ENCODE data around the gene PRSS36. TPM values are rescaled to one million over a fixed set of nuclear protein-coding genes. Genes with fewer than 3 reads are reported as not detected.
"Not testable (repeated sequence)": the region's sequence is repeated elsewhere in the genome, so short reads cannot be mapped to it uniquely, and the experiment has no call there.

The PRSS36 gene
- total RNA-seq, 1 donor from 2014 or later = 0.33 TPM

DNA sequence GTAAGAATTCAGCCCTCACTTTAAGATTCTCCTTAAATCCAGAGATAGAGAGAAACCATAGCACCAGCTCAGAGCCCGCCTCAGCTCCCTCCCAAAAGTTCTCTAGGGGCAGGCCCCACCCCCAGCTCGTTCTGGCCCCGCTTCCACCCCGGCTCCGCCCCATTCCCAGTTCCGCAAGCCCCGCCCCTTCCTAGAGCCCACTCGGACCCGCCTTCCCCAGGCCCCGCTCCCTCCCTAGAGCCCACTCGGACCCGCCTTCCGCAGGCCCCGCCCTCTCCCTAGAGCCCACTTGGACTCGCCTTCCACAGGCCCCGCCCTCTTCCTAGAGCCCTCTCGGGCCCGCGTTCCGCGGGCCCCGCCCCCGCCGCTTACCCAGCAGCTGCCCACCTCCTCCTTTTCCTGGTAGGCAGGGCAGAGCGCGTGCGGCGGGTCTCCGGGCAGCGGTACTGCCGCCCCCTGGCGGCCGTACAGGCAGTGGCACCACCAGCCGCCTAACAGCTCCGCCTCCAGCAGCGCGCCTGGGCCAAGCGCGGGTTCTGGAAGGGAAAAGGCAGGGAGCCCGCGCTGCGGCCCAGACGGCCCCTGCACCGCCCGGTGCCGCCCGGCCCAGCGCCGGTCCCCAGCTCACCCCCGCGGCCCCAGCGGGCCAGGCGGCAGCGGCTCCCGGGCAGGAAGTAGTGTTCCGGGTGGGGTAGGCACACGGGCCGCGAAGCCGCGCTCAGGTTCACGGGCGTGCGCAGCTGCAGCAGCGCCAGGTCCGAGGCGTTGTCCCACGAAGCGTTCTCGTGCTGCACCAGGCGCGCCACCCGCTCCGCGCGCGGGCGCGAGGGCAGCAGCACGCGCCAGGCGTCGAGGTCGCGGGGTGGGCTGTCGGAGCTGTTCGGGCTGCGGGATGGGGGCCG lies 7.5 kb downstream of the PRSS36 start:
- no peaks in the 10 kb centered on the region for H3K27me3 Mint-ChIP-seq
- intact Hi-C loops (cut with micrococcal nuclease) = loop anchor here (1.0 to 5.0 kb wide), 11 partner anchors 25 to 317 kb away; partner anchors contain the start of genes ARMC5, BCKDK, FBXL19 and FUS
- DNase-seq = peak; percentile 99
- H3K36me3 Mint-ChIP-seq (ENCODE audit: low read depth) = no peaks in the 10 kb centered on the region
- no peaks in the 10 kb centered on the region for H3K9me3 Mint-ChIP-seq
- H3K27ac Mint-ChIP-seq = peak overlapping the region; percentile 82
- H3K4me3 Mint-ChIP-seq = peak overlapping the region; percentile 69
- H3K4me1 Mint-ChIP-seq = peaks cover 8% of the 10 kb centered on the region

DNA sequence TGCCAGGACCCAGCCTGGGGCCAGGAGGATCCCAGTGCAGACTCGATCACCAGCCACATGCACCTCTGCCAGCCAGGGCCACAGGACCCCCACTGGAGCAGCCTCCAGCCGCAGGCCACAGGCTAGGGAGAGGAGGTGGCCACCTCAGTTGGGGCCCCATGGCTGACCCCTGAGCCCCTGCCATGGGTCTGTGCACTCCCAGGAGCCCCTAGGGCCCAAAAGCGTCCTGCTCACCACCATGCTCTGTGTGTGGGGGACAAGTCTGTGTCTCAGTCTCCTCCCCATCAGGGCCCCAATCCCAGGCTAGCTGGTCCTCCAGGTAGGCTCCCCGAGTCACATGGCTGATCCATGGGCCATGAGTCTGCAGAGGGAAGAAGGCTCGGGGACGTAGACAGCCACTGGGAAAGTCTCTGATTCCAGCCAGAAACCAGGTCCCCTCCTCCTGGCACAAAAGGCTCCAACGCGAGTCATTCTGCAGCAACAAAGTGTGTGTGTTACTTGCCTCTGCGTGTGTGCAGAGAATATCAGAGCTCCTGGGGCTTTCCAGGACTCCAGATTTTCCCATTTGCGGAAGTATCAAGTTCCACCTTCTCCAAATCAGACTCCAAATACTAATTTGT lies 8.3 kb downstream of the PRSS36 start:
- peak overlapping the region; percentile 82 for H3K27ac Mint-ChIP-seq
- intact Hi-C loops (cut with micrococcal nuclease) = loop anchor here (1.0 to 5.0 kb wide), 11 partner anchors 24 to 318 kb away; partner anchors contain the start of genes ARMC5, BCKDK, FBXL19 and FUS
- peak; percentile 74 for DNase-seq
- no peaks in the 10 kb centered on the region for H3K9me3 Mint-ChIP-seq
- peaks cover 8% of the 10 kb centered on the region for H3K4me1 Mint-ChIP-seq
- no peaks in the 10 kb centered on the region for H3K27me3 Mint-ChIP-seq
- no peaks in the 10 kb centered on the region for H3K36me3 Mint-ChIP-seq (ENCODE audit: low read depth)
- peak overlapping the region; percentile 69 for H3K4me3 Mint-ChIP-seq

DNA sequence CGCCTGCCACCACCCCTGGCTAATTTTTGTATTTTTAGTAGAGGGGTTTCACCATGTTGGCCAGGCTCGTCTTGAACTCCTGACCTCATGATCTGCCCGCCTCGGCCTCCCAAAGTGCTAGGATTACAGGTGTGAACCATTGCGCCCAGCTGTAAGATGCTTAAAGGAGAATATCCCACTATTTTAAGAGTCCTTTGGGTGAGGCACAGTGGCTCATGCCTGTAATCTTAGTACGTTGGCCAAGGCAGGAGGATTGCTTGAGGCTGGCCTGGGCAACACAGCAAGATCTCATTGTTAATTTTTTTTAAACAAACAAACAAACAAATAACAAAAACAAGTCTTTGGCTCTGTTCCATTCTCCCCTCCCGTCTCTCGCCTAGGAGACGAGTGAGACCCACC lies 8.8 kb downstream of the PRSS36 start:
- intact Hi-C loops (cut with micrococcal nuclease) = loop anchor here (5.0 kb wide), 2 partner anchors 34 to 144 kb away; partner anchors contain the start of gene BCKDK
- H3K4me3 Mint-ChIP-seq = not testable (repeated sequence)

DNA sequence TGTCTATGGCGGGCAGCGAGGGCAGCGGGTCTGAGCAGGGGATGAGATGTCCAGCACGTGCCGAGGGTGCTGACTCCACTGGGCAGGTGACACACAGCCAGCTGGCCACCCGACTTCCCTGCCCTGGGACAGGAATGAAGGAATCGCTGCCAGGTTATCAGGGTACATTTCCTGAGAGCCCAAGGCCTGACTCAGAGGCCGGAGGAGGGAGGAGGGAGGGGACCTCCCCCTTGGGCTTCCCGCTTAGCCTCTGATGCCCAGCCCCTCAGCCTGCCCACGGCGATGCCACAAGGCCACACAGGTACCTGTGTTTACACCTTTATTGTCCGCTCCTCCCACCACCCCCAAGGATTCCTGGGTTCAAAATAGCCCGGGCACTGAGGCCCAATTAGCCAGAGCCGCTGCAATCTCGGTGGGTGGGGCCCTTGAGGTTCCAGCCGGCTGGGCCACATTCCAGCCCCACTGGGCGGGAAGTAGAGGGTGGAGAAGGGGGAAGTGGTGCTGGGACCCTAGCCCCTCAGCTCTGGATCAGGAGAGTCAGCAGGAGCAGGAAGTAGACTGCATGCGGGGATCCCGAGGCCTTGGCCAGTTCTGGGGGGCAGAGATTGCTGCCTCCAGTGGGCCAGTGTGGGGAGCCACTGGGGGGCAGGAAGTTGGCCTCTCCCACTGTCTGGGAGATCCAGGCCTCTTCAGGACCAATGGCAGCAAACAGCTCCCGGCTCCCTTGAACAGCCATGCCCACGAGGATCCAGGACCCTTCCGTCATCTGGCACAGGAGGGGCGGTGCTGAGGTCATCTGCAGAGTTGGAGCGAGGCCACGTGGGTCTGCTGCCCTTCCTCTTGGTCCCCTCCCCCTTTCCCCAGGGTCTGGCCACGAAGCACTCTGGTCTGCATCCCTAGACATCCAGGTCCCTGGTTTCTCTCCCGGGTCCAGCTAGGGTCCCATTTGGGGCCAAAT lies 11.0 kb downstream of the PRSS36 start:
- Mint-ChIP-seq H3K4me1 (peaks cover 7% of the 10 kb centered on the region), H3K36me3 (ENCODE audit: low read depth) (no peaks in the 10 kb centered on the region), H3K27me3 (no peaks in the 10 kb centered on the region), H3K27ac (no peak overlapping the region), H3K4me3 (no peak overlapping the region), H3K9me3 (no peaks in the 10 kb centered on the region)
- intact Hi-C loops (cut with micrococcal nuclease) = no loop called here
- no peak for DNase-seq

More for the DNA sequence above, 8.8 kb downstream of the PRSS36 start:
- H3K4me1 Mint-ChIP-seq; H3K27ac Mint-ChIP-seq; H3K27me3 Mint-ChIP-seq; DNase-seq; H3K9me3 Mint-ChIP-seq; H3K36me3 Mint-ChIP-seq (ENCODE audit: low read depth): not testable (repeated sequence)

DNA sequence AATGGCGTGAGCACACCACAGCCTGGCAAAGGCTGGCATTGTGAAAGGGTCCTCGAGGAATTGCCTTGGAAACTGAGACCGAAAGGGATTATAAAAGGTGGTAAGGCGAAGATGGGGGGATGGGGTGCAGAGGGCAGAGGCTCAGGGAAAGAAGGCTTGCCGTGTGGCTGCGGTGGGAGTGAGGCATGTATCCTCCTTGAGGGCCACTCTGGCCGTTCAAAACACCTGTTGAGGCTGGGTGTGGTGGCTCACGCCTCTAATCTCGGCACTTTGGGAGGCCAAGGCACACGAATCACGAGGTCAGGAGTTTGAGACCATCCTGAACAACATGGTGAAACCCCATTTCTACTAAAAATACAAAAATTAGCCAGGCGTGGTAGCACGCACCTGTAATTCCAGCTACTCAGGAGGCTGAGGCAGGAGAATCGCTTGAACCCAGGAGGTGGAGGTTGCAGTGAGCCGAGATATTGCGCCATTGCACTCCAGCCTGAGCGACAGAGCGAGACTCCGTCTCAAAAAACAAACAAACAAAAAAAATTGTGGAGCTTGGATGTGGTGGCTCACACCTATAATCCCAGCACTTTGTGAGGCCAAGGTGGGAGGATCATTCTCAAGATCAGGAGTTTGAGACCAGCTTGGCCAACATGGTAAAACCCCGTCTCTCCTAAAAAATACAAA lies 12.9 kb downstream of the PRSS36 start:
- H3K27ac Mint-ChIP-seq; DNase-seq; H3K4me3 Mint-ChIP-seq; H3K27me3 Mint-ChIP-seq; H3K9me3 Mint-ChIP-seq; H3K36me3 Mint-ChIP-seq (ENCODE audit: low read depth); intact Hi-C loops (cut with micrococcal nuclease); H3K4me1 Mint-ChIP-seq: not testable (repeated sequence)

DNA sequence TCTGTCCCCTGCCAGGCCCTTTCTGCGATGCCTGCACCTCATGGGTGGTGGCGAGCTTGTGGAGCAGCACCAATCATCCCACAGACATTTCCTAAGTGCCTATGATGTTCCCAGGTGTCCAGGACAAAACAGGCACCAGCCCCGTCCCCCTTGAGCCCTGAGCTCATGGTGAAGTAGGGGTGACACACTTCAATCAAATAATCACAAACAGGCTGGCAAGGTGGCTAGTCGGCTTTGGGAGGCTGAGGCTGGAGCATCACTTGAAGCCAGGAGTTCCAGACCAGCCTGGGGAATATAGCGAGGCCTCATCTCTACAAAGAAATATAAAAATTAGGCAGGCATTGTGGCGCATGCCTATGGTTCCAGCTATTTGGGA lies 13.6 kb downstream of the PRSS36 start:
- H3K9me3 Mint-ChIP-seq = no peaks in the 10 kb centered on the region
- H3K36me3 Mint-ChIP-seq (ENCODE audit: low read depth) = peaks cover 2% of the 10 kb centered on the region
- intact Hi-C loops (cut with micrococcal nuclease) = no loop called here
- no peak overlapping the region for H3K4me3 Mint-ChIP-seq
- no peak overlapping the region for H3K27ac Mint-ChIP-seq
- no peak for DNase-seq
- no peaks in the 10 kb centered on the region for H3K27me3 Mint-ChIP-seq
- no peaks in the 10 kb centered on the region for H3K4me1 Mint-ChIP-seq

DNA sequence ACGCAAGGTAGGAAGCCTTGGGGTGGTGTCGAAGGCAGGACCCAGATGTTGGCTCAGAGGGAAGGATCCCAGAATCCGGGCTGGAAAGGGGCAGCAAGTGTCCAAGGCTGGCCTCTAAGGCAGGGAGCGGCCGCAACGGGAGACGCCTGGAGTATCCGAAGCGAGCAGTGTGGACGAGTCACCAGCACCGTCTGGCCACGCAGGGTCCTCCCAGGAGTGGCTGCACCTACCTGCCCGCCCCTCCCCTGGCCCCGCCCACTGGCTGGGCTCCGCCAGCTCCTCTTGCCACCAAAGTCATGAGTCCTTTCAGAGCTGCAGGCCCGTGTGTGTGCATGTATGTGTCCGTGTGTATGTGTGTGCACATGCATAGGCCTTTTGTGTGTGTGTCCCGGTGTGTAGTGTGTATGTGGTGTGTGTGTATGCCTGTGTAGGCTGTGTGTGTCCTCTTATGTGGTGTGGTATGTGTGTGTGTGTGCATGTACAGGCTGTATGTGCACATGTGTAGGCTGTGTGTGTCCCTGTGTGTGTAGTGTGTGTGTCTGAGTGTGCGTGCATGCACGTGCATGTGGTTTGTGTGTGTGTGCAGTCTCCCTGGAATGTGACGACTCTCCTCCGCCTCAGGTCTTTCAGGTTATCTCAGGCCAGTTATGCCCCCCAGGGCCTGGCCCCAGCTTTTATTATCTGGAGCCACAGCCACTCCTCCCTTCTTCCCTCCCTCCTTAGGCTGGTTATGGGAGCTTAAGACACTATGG lies 14.2 kb downstream of the PRSS36 start, which contains the start of gene PRSS8:
TSS of gene PRSS8 (minus strand) at position 193 of the 752 bp plus-strand sequence. CDS start 229 bp downstream, outside the sequence.
- DNase-seq = no peak
- no peaks in the 10 kb centered on the region for H3K9me3 Mint-ChIP-seq
- H3K27ac Mint-ChIP-seq = no peak within 1 kb of the TSS
- no peak within 1 kb of the TSS for H3K4me3 Mint-ChIP-seq
- no peaks in the 10 kb centered on the region for H3K4me1 Mint-ChIP-seq
- H3K36me3 Mint-ChIP-seq (ENCODE audit: low read depth) = peaks cover 6% of the 10 kb centered on the region
- intact Hi-C loops (cut with micrococcal nuclease) = no loop called here
- H3K27me3 Mint-ChIP-seq = no peaks in the 10 kb centered on the region

DNA sequence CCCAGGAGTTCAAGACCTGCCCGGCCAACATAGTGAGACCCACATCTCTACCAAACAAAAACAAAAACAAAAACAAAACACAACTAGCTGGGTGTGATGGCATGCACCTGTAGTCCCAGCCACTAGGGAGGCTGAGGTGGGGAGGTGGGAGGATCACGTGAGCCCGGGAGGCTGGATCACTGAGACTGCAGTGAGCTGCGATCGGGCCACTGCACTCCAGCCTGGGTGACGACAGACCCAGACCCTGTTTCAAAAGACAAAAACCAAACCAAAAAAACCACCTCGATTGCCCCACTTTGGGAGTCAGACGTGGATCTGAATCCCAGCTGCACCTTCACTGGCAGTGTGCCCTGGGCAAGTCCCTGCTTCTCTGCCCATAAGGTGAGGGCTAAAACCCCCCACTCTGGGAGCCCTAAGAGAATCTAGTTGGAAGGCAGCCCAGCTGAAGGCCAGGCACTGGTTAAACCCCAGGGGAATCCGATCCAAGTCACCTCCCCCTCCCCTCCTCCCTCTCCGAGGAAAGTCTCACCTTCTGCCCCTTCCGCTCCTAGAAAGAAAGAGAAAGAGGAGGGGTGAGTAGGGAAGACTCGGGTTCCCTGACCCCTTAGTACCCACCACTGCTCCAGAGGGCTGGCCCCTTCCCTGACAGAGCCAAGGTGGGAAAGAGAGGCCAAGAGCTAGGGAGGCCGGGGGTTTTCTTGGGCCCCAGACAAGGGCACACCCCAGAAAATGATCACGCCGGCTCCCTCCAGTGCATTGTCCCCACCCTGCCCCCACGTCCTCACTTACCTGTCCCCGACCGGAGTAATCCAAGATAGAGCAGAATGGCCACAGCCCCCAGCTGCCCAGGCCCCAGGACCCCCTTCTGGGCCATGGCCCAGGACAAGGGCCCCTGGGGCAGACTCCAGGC lies 15.0 kb downstream of the PRSS36 start:
- intact Hi-C loops (cut with micrococcal nuclease) = no loop called here
- H3K36me3 Mint-ChIP-seq (ENCODE audit: low read depth) = peaks cover 8% of the 10 kb centered on the region
- no peak overlapping the region for H3K4me3 Mint-ChIP-seq
- no peak for DNase-seq
- H3K27ac Mint-ChIP-seq = no peak overlapping the region
- H3K27me3 Mint-ChIP-seq = no peaks in the 10 kb centered on the region
- no peaks in the 10 kb centered on the region for H3K9me3 Mint-ChIP-seq
- H3K4me1 Mint-ChIP-seq = no peaks in the 10 kb centered on the region

DNA sequence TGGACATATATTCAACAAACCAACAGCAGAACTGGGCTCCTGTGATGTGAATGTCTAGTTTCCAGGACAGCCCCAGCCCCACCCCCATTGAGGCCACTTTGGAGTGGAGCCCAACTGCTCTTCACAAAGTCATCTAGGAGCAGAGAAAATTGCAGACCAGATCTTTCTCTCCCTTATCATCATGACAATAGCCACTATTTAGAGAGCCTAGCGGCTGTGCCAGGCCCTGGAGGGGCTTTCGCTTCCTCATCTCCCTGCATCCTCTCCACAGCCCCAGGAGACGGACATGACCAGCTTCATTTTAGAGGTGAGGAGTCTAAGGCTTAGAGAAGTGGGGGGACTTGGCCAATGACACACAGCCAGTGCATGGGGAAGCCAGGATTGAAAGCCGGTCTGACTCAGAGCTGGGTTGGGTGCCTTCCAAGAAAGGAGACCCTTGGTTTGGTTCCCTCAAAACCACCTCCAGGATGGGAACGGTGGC lies 15.7 kb downstream of the PRSS36 start:
- H3K9me3 Mint-ChIP-seq = no peaks in the 10 kb centered on the region
- intact Hi-C loops (cut with micrococcal nuclease) = no loop called here
- no peak overlapping the region for H3K4me3 Mint-ChIP-seq
- H3K36me3 Mint-ChIP-seq (ENCODE audit: low read depth) = peaks cover 8% of the 10 kb centered on the region
- H3K4me1 Mint-ChIP-seq = no peaks in the 10 kb centered on the region
- H3K27ac Mint-ChIP-seq = no peak overlapping the region
- no peak for DNase-seq
- no peaks in the 10 kb centered on the region for H3K27me3 Mint-ChIP-seq

DNA sequence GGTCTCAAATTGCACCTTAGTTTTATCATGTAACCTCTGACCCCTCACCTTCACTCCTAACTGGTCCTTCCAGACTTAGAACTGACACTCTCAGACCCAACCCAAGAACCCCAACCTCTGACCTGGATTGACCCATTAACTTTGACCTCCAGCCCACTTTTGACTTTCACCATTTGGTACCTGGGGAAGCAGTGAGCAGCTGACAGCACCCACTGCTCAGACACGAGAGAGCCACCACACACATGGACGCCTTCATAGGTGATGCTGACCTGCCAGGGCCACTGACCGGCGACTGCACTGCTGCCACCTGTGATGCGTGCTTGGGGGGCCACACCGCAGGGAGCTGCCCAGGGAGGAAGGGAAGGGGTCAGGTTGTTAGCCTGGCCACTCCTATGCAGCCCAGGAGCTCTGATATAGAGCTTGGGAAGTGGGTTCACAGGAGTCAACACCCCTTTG lies 16.8 kb downstream of the PRSS36 start:
- Mint-ChIP-seq H3K4me1 (peaks cover 2% of the 10 kb centered on the region), H3K4me3 (no peak overlapping the region), H3K36me3 (ENCODE audit: low read depth) (peaks cover 15% of the 10 kb centered on the region), H3K27me3 (no peaks in the 10 kb centered on the region), H3K9me3 (no peaks in the 10 kb centered on the region), H3K27ac (no peak overlapping the region)
- DNase-seq = no peak
- intact Hi-C loops (cut with micrococcal nuclease) = no loop called here

DNA sequence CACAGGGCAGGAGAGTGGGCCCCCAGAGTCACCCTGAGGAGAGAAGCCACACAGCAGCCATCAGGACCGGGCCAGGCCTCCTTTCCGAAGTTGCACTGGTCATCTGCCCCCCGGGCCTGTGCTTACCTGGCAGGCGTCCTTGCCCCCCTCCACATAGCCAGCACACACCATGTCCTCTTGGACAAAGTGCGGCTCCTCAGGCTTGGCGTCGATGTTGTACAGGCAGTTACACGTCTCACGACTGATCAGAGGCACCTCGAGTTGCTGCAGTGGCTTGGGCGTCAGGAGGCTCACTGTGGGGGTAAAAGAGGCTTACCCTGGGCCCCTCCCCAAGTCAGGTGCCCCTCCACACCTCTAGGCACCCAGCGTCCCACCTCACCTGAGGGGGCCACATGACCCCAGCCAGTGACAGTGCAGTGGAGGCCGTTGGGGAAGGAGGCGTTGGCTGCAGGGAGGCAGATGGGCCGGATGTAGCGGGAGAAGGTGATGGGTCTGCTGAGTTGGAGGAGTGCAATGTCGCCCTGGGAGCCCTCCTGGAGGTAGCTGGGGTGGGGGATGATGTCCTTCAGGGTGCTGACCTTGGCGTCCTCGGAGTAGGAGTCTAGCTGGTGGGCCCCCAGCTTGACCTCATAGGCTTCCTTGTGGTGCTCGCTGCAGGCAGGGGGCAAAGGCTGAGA lies 17.4 kb downstream of the PRSS36 start:
- Mint-ChIP-seq H3K27me3 (no peaks in the 10 kb centered on the region), H3K27ac (no peak overlapping the region), H3K4me3 (no peak overlapping the region), H3K36me3 (ENCODE audit: low read depth) (peaks cover 20% of the 10 kb centered on the region), H3K4me1 (peaks cover 6% of the 10 kb centered on the region), H3K9me3 (no peaks in the 10 kb centered on the region)
- DNase-seq = no peak
- intact Hi-C loops (cut with micrococcal nuclease) = no loop called here
